ENCODE results near the gene OTOF. TPM values are rescaled to one million over a fixed set of nuclear protein-coding genes. Genes with fewer than 3 reads are reported as not detected.

OTOF gene
- total RNA-seq, 3 donors from 2014 or later: 0.60 TPM; not detected in 2

DNA sequence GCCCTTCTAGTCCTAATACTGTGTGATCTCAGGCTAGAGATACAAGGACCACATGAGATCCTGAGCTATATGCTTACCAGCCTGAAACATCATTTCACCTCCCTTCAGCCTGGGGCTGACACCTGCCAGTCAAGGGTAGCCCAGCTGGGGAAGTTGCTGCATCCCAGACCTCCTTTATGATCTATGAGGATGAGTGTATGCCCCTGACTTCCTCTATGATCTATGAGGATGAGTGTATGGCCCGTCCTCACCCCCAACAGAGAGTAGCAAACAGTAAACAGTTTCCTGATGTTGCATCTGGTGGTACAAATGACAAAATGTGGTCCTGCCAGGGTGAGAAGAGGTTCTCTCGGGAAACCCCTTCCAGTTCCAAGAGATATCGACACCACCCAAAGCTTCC, 8.9 kb upstream of the OTOF start:
- H3K36me3 ChIP-seq (ENCODE audit: low read depth): no peaks in the 10 kb centered on the region
- ATAC-seq (no peak), DNase-seq (no peak)
- no peaks in the 10 kb centered on the region for H3K9me3 ChIP-seq
- intact Hi-C loops (cut with DNase I, micrococcal nuclease): no loop called here
- H3K4me1 ChIP-seq (ENCODE audit: low read depth): no peaks in the 10 kb centered on the region
- H3K4me3 ChIP-seq: no peak overlapping the region
- TF ChIP-seq, protein P1, sequence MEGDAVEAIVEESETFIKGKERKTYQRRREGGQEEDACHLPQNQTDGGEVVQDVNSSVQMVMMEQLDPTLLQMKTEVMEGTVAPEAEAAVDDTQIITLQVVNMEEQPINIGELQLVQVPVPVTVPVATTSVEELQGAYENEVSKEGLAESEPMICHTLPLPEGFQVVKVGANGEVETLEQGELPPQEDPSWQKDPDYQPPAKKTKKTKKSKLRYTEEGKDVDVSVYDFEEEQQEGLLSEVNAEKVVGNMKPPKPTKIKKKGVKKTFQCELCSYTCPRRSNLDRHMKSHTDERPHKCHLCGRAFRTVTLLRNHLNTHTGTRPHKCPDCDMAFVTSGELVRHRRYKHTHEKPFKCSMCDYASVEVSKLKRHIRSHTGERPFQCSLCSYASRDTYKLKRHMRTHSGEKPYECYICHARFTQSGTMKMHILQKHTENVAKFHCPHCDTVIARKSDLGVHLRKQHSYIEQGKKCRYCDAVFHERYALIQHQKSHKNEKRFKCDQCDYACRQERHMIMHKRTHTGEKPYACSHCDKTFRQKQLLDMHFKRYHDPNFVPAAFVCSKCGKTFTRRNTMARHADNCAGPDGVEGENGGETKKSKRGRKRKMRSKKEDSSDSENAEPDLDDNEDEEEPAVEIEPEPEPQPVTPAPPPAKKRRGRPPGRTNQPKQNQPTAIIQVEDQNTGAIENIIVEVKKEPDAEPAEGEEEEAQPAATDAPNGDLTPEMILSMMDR (IDR thresholded peaks at IDR 0.05): no peak

DNA sequence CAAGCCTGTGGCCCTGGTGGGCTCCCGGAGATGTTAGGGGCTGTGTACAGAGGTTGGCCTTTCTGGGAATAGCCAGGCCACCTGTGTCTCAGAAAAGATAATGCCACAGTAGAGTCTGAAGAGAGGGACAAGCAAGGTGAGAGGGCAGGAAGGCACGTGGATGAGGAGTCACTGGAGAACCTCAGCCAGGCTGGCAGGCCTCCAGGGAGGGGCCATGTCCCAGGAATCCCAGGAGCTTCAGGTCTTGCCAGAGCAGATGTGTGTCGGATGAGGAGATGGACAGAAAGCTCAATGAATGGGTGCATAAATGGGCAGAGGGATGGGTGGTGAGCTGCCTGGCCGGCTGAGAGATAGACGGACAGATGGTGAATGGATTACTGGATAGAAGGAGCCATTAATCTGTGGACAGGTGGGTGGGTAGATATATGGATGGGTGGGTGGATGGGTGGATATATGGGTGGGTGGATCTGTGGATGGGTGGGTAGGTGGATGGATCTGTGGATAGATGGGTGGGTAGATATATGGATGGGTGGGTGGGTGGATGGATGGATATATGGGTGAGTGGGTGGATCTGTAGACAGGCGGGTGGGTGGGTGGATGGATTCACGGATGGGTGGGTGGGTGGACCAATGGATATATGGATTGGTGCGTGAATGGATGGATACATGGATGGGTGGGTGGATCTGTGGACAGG, 7.9 kb upstream of the OTOF start:
- H3K4me1 ChIP-seq (ENCODE audit: low read depth): no peaks in the 10 kb centered on the region
- intact Hi-C loops (cut with DNase I, micrococcal nuclease): no loop called here
- no peak for ATAC-seq
- no peaks in the 10 kb centered on the region for H3K9me3 ChIP-seq
- H3K36me3 ChIP-seq (ENCODE audit: low read depth): no peaks in the 10 kb centered on the region
- H3K4me3 ChIP-seq: no peak overlapping the region
- peak in 1 of 3 donors; percentile 13 for DNase-seq
- TF ChIP-seq, protein P1 (IDR thresholded peaks at IDR 0.05): no peak

DNA sequence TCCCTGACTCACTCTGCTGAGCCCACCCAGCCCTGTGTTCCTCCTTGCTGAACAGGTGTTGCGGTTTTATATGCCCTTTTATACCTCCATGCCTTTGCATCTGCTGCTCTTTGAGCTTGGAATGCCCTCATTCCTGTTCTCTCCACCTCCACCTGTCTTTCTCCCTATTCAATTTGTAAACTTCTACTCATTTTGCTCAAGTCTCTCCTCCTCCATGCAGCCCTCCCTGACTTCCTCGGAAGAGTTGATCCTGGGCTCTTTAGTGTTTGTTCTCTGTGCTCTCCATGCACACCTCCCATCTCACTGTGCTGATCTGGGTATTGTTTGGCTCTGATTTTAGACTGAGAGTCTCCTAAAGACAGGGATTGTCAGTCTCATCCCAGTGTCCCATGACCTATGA, 7.2 kb upstream of the OTOF start:
- TF ChIP-seq, protein P1 (IDR thresholded peaks at IDR 0.05): no peak
- intact Hi-C loops (cut with DNase I, micrococcal nuclease): no loop called here
- ATAC-seq: no peak

DNA sequence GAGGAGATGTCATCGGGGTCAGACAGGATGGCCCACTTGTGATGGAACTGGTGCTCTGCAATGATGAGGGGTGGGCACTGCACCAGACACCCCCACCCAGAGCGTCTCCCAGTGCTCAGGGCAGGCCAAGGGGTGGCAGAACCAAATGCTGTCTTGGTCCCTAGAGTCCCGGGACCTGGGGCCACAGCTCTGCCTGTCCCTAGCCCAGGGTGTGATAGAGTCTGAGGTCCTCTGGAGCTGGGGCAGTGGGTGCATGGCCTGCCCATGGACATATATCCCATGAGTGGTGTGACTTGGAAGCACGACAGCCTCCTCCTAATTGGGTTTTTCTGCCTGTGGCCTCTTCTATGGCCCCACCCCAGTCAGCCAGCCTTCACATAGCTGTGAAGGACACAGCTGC, 6.7 kb upstream of the OTOF start:
- DNase-seq (peak in 1 of 3 donors; percentile 5), ATAC-seq (no peak)
- no peaks in the 10 kb centered on the region for H3K4me1 ChIP-seq (ENCODE audit: low read depth)
- TF ChIP-seq, protein P1 (IDR thresholded peaks at IDR 0.05): no peak
- intact Hi-C loops (cut with DNase I, micrococcal nuclease): no loop called here
- no peak overlapping the region for H3K4me3 ChIP-seq
- no peaks in the 10 kb centered on the region for H3K36me3 ChIP-seq (ENCODE audit: low read depth)
- H3K9me3 ChIP-seq: no peaks in the 10 kb centered on the region

More for the DNA sequence above, 7.2 kb upstream of the OTOF start:
- H3K36me3 ChIP-seq (ENCODE audit: low read depth): no peaks in the 10 kb centered on the region
- H3K4me1 ChIP-seq (ENCODE audit: low read depth): no peaks in the 10 kb centered on the region
- H3K9me3 ChIP-seq: no peaks in the 10 kb centered on the region
- H3K4me3 ChIP-seq: no peak overlapping the region
- DNase-seq: no peak

DNA sequence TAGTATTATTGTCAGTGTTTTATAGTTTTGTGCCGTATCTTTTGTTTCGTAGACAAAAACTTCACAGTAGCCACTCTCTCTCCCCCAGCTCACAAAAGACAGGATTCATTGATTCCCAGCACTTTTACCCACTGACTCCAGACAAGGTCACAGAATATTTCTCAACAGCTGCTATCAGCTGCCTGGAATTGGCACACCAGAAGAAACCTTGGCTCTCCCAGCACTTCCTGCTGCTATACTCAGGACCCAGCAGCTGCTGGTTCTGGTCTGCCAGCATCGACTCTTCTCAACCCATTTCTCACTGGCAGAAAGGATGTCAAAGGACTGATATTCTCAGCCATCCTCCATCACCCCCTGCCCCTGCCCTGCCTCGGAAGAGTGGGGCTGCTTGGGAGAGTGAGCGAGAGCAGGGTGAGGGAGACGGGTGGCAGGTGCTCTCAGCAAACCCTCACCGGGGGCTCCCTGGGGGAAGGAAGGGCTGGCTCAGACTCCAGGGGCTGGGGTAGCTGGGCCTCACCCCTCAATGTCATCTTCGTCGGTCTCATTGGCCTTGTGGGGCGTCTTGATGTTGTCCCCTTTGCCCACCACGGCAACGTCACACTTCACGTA, 6.1 kb upstream of the OTOF start:
- Histone ChIP-seq H3K4me3 (no peak overlapping the region), H3K9me3 (no peaks in the 10 kb centered on the region), H3K36me3 (ENCODE audit: low read depth) (no peaks in the 10 kb centered on the region), H3K4me1 (ENCODE audit: low read depth) (no peaks in the 10 kb centered on the region)
- intact Hi-C loops (cut with DNase I, micrococcal nuclease): no loop called here
- ATAC-seq (no peak), DNase-seq (peak in 2 of 3 donors; percentile 7)
- TF ChIP-seq, protein P1 (IDR thresholded peaks at IDR 0.05): no peak
